Kidney (tissue), 11 donors: ENCODE data around the gene SULT1A3. TPM values are rescaled to one million over a fixed set of nuclear protein-coding genes. Genes with fewer than 3 reads are reported as not detected.
"Not testable (repeated sequence)": the region's sequence is repeated elsewhere in the genome, so short reads cannot be mapped to it uniquely, and the experiment has no call there.

Experiments used
- DNase-seq, 5 donors: peaks; one replicate each; pipeline ENCODE4 v3.0.0-alpha.2; 2013 to 2020
- FAIRE-seq: peaks from 2 replicates; lab custom pipeline; 2012; peaks lifted over from hg19 to GRCh38; lab: Jason Lieb, UNC
- H3K27ac ChIP-seq, 2 donors: one replicate each; pipeline ENCODE4 v1.7.0; 2013; ENCODE audit warnings: low read depth in 2 of 2, low read length in 2 of 2, inconsistent platforms in 1 of 2
- H3K27me3 ChIP-seq: one replicate; pipeline ENCODE4 v1.7.1; 2013; ENCODE audit warnings: low read length, inconsistent platforms; ENCODE audit not compliant: control insufficient read depth, insufficient read depth
- H3K36me3 ChIP-seq, 3 donors: one replicate each; pipeline versions ENCODE4 v1.7.0 to v1.7.1; 2013; ENCODE audit warnings: low read length in 3 of 3, control low read depth in 1 of 3, inconsistent platforms in 1 of 3; ENCODE audit not compliant: insufficient read depth in 3 of 3, control insufficient read depth in 2 of 3
- H3K4me1 ChIP-seq, 3 donors: one replicate each; pipeline versions ENCODE4 v1.7.0 to v1.7.1; 2013; ENCODE audit warnings: low read length in 3 of 3, inconsistent platforms in 1 of 3, low read depth in 1 of 3; ENCODE audit not compliant: control insufficient read depth in 2 of 3, insufficient read depth in 2 of 3
- H3K4me3 ChIP-seq, 3 donors: one replicate each; pipeline versions ENCODE4 v1.7.0 to v1.8.1; 2013; ENCODE audit warnings: low read length in 3 of 3, control low read depth in 1 of 3, inconsistent platforms in 1 of 3
- H3K9ac ChIP-seq, 3 donors: one replicate each; pipeline versions ENCODE4 v1.7.0 to v1.7.1; 2013; ENCODE audit warnings: low read length in 3 of 3, control low read depth in 1 of 3, inconsistent platforms in 1 of 3
- H3K9me3 ChIP-seq, 3 donors: one replicate each; pipeline versions ENCODE4 v1.7.0 to v1.7.1; 2013; ENCODE audit warnings: low read length in 3 of 3, control low read depth in 1 of 3, inconsistent platforms in 1 of 3; ENCODE audit not compliant: control insufficient read depth in 2 of 3, insufficient read depth in 1 of 3
- intact Hi-C: fragments of 100-400 bp; cut with DNase I; formaldehyde crosslinking; loops from one replicate; pipeline ENCODE4 v1.11.1; 2022
- polyA plus RNA-seq: library from polyadenylated mRNA; stranded (reverse); fragments of 350-450 nt; fragmentation: Illumina TruSeq; extraction: RNeasy Lipid Tissue Mini Kit (QIAGEN cat#74804); gene quantifications from one replicate; pipeline ENCODE4 v1.2.3, GENCODE V29; 2014; ENCODE audit warnings: low read depth, low replicate concordance; ENCODE audit not compliant: insufficient read depth
- total RNA-seq: library from RNA; stranded (reverse); fragmentation: NEBNext Ultra II Directional; extraction: Animal tissue kit (Norgen Biotek cat#: 25700); gene quantifications from one replicate; pipeline ENCODE4 v1.2.1, GENCODE V29; 2021
- donor health status: control.
- donor health status: control.
- donor health status: DM: yes; HTN: yes; CAD: no.
- donor health status: Normal renal cell carcinoma (clear cell type).

Gene SULT1A3
- total and polyA plus RNA-seq, 2 donors from 2014 or later = 19.8 to 31.3 TPM

- H3K4me1 ChIP-seq, H3K9ac ChIP-seq, intact Hi-C loops, DNase-seq, H3K9me3 ChIP-seq, H3K27ac ChIP-seq, H3K36me3 ChIP-seq, FAIRE-seq, H3K4me3 ChIP-seq, H3K27me3 ChIP-seq: not testable (repeated sequence)
Measured at GRCh38 chr16:30211414-30211813, 12.4 kb downstream of the SULT1A3 start.

- H3K27ac ChIP-seq, H3K9ac ChIP-seq, intact Hi-C loops, H3K9me3 ChIP-seq, H3K27me3 ChIP-seq, H3K4me1 ChIP-seq, FAIRE-seq, H3K36me3 ChIP-seq, H3K4me3 ChIP-seq: not testable (repeated sequence)
- peak in 1 of 5 donors; percentile 41 for DNase-seq
Measured at GRCh38 chr16:30217082-30217481, 18.0 kb downstream of the SULT1A3 start.

GRCh38 chr16:30248379-30248778 lies 49.3 kb downstream of the SULT1A3 start, which contains the start of gene NPIPB13:
NPIPB13 (minus strand) TSS chr16:30248479; CDS start chr16:30245573, 2,906 bp downstream.
- FAIRE-seq, H3K27ac ChIP-seq, H3K9ac ChIP-seq, H3K4me3 ChIP-seq, H3K27me3 ChIP-seq, H3K9me3 ChIP-seq, H3K36me3 ChIP-seq, H3K4me1 ChIP-seq, DNase-seq, intact Hi-C loops: not testable (repeated sequence)

Other genes with a start within 250 kb of the SULT1A3 start
- gene TMEM219, start 237.2 kb upstream of the SULT1A3 start, total RNA-seq = 127 TPM
- 288 TPM for gene TMEM219, start 237.2 kb upstream of the SULT1A3 start, polyA plus RNA-seq
- 54.3 TPM for gene TAOK2, start 225.4 kb upstream of the SULT1A3 start, total RNA-seq
- gene TAOK2, start 225.4 kb upstream of the SULT1A3 start, polyA plus RNA-seq = 19.6 TPM
- 16.0 TPM for gene HIRIP3, start 203.6 kb upstream of the SULT1A3 start, total RNA-seq
- 18.7 TPM for gene HIRIP3, start 203.6 kb upstream of the SULT1A3 start, polyA plus RNA-seq
- 74.1 TPM for gene INO80E, start 203.0 kb upstream of the SULT1A3 start, total RNA-seq
- 52.7 TPM for gene INO80E, start 203.0 kb upstream of the SULT1A3 start, polyA plus RNA-seq
- gene DOC2A, start 188.2 kb upstream of the SULT1A3 start, total RNA-seq = 1.9 TPM
- gene DOC2A, start 188.2 kb upstream of the SULT1A3 start, polyA plus RNA-seq = 3.5 TPM
- gene C16orf92, start 176.1 kb upstream of the SULT1A3 start, total RNA-seq = not detected
- not detected for gene C16orf92, start 176.1 kb upstream of the SULT1A3 start, polyA plus RNA-seq
- gene TLCD3B, start 168.0 kb upstream of the SULT1A3 start, total RNA-seq = not detected
- not detected for gene TLCD3B, start 168.0 kb upstream of the SULT1A3 start, polyA plus RNA-seq
- 1,017 TPM for gene ALDOA, start 133.5 kb upstream of the SULT1A3 start, total RNA-seq
- 1,506 TPM for gene ALDOA, start 133.5 kb upstream of the SULT1A3 start, polyA plus RNA-seq
- 78.8 TPM for gene PPP4C, start 123.3 kb upstream of the SULT1A3 start, total RNA-seq
- gene PPP4C, start 123.3 kb upstream of the SULT1A3 start, polyA plus RNA-seq = 107 TPM
- 1.6 TPM for gene TBX6, start 107.3 kb upstream of the SULT1A3 start, total RNA-seq
- gene TBX6, start 107.3 kb upstream of the SULT1A3 start, polyA plus RNA-seq = 0.62 TPM
- 40.0 TPM for gene YPEL3, start 103.0 kb upstream of the SULT1A3 start, total RNA-seq
- 107 TPM for gene YPEL3, start 103.0 kb upstream of the SULT1A3 start, polyA plus RNA-seq
- gene GDPD3, start 85.7 kb upstream of the SULT1A3 start, total RNA-seq = 3.6 TPM
- 17.7 TPM for gene GDPD3, start 85.7 kb upstream of the SULT1A3 start, polyA plus RNA-seq
- gene MAPK3, start 76.0 kb upstream of the SULT1A3 start, total RNA-seq = 77.7 TPM
- gene MAPK3, start 76.0 kb upstream of the SULT1A3 start, polyA plus RNA-seq = 90.0 TPM
- gene CORO1A, start 15.7 kb upstream of the SULT1A3 start, total RNA-seq = 69.3 TPM
- gene CORO1A, start 15.7 kb upstream of the SULT1A3 start, polyA plus RNA-seq = 8.0 TPM
- gene BOLA2B, start 5.6 kb upstream of the SULT1A3 start, total RNA-seq = 77.6 TPM
- 177 TPM for gene BOLA2B, start 5.6 kb upstream of the SULT1A3 start, polyA plus RNA-seq
- gene SLX1A, start 5.4 kb upstream of the SULT1A3 start, total RNA-seq = 51.3 TPM
- gene SLX1A, start 5.4 kb upstream of the SULT1A3 start, polyA plus RNA-seq = 35.4 TPM
- gene NPIPB13, start 49.2 kb downstream of the SULT1A3 start, total RNA-seq = 20.5 TPM
- gene NPIPB13, start 49.2 kb downstream of the SULT1A3 start, polyA plus RNA-seq = 1.2 TPM
- gene CD2BP2, start 156.1 kb downstream of the SULT1A3 start, total RNA-seq = 68.1 TPM
- 61.8 TPM for gene CD2BP2, start 156.1 kb downstream of the SULT1A3 start, polyA plus RNA-seq
- gene TBC1D10B, start 171.2 kb downstream of the SULT1A3 start, total RNA-seq = 32.7 TPM
- 30.1 TPM for gene TBC1D10B, start 171.2 kb downstream of the SULT1A3 start, polyA plus RNA-seq
- gene MYL11, start 175.5 kb downstream of the SULT1A3 start, total RNA-seq = not detected
- gene MYL11, start 175.5 kb downstream of the SULT1A3 start, polyA plus RNA-seq = 2.3 TPM
- 12.8 TPM for gene SEPTIN1, start 183.3 kb downstream of the SULT1A3 start, total RNA-seq
- 5.0 TPM for gene SEPTIN1, start 183.3 kb downstream of the SULT1A3 start, polyA plus RNA-seq
- gene ZNF48, start 196.2 kb downstream of the SULT1A3 start, total RNA-seq = 9.7 TPM
- 6.9 TPM for gene ZNF48, start 196.2 kb downstream of the SULT1A3 start, polyA plus RNA-seq
- gene ZNF771, start 208.4 kb downstream of the SULT1A3 start, total RNA-seq = 7.8 TPM
- gene ZNF771, start 208.4 kb downstream of the SULT1A3 start, polyA plus RNA-seq = 14.8 TPM
- 39.1 TPM for gene DCTPP1, start 230.8 kb downstream of the SULT1A3 start, total RNA-seq
- 64.7 TPM for gene DCTPP1, start 230.8 kb downstream of the SULT1A3 start, polyA plus RNA-seq
- gene SEPHS2, start 246.6 kb downstream of the SULT1A3 start, total RNA-seq = 82.3 TPM
- 137 TPM for gene SEPHS2, start 246.6 kb downstream of the SULT1A3 start, polyA plus RNA-seq